Retinal pigment epithelial cell (primary cell): ENCODE measurements around the gene EYS.
"Not testable (repeated sequence)": the region's sequence is repeated elsewhere in the genome, so short reads cannot be mapped to it uniquely, and the experiment has no call there.

Experiments used
- DNase-seq: peaks from one replicate; pipeline ENCODE4 v3.0.0-alpha.2; 2010; ENCODE audit warnings: low read depth
- H3K4me3 ChIP-seq: 2 replicates; pipeline ENCODE4 v1.5.1; 2011; ENCODE audit warnings: mild to moderate bottlenecking, low read length, control low read depth, moderate library complexity
- CTCF ChIP-seq: conservative IDR thresholded peaks from 2 replicates; pipeline ENCODE4 v1.5.1; 2011; ENCODE audit warnings: low read depth, low read length, control low read depth, inconsistent platforms

The EYS gene

GRCh38 chr6:63997221-63997620 is 1709.8 kb downstream of the EYS start:
- TF ChIP-seq CTCF, result no peak
- no peak overlapping the region for H3K4me3 ChIP-seq
- DNase-seq, result no peak

- H3K4me3 ChIP-seq, result no peak overlapping the region
- no peak for DNase-seq
- no peak for TF ChIP-seq CTCF
Measured at GRCh38 chr6:63985223-63985622, 1721.8 kb downstream of the EYS start.

- no peak for DNase-seq
- H3K4me3 ChIP-seq, result no peak overlapping the region
- no peak for TF ChIP-seq CTCF
Measured at GRCh38 chr6:63975699-63976098, 1731.3 kb downstream of the EYS start.

GRCh38 chr6:63968650-63969049 is 1738.4 kb downstream of the EYS start:
- no peak overlapping the region for H3K4me3 ChIP-seq
- no peak for DNase-seq
- TF ChIP-seq CTCF, result no peak

- no peak for TF ChIP-seq CTCF
- no peak for DNase-seq
- H3K4me3 ChIP-seq, result no peak overlapping the region
Measured at GRCh38 chr6:63964366-63964765, 1742.7 kb downstream of the EYS start.

- TF ChIP-seq CTCF, result peak; percentile 27
- H3K4me3 ChIP-seq, result no peak overlapping the region
- DNase-seq, result no peak
Measured at GRCh38 chr6:63963769-63964315, 1743.2 kb downstream of the EYS start.

- not testable (repeated sequence) for H3K4me3 ChIP-seq, DNase-seq
Measured at GRCh38 chr6:63953336-63954021, 1753.5 kb downstream of the EYS start.
